Parathyroid adenoma (tissue), 2 donors: ENCODE results near the gene MMP17.
"Not testable (repeated sequence)": the region's sequence is repeated elsewhere in the genome, so short reads cannot be mapped to it uniquely, and the experiment has no call there.

Experiments used
- H2AFZ ChIP-seq: fragments of 300-600 bp; sonication (generic); one replicate; pipeline ENCODE4 v1.7.0; 2017; ENCODE audit warnings: antibody characterized with exemption, mild to moderate bottlenecking
- H3K27ac ChIP-seq: fragments of 300-600 bp; sonication (generic); one replicate; pipeline ENCODE4 v1.7.0; 2017
- H3K27me3 ChIP-seq: fragments of 300-600 bp; sonication (generic); one replicate; pipeline ENCODE4 v1.7.0; 2017; ENCODE audit warnings: low read length; ENCODE audit not compliant: control insufficient read depth, insufficient read depth
- H3K36me3 ChIP-seq: fragments of 300-600 bp; sonication (generic); one replicate; pipeline ENCODE4 v1.7.0; 2017; ENCODE audit warnings: low read length; ENCODE audit not compliant: control insufficient read depth, insufficient read depth
- H3K4me1 ChIP-seq: fragments of 300-600 bp; sonication (generic); one replicate; pipeline ENCODE4 v1.7.0; 2017; ENCODE audit warnings: control low read depth
- H3K4me2 ChIP-seq: fragments of 300-600 bp; sonication (generic); one replicate; pipeline ENCODE4 v1.7.0; 2017; ENCODE audit warnings: low read length
- H3K4me3 ChIP-seq: fragments of 300-600 bp; sonication (generic); one replicate; pipeline ENCODE4 v1.7.0; 2017; ENCODE audit warnings: low read depth, low read length
- H3K79me2 ChIP-seq: fragments of 300-600 bp; sonication (generic); one replicate; pipeline ENCODE4 v1.7.0; 2017; ENCODE audit warnings: control low read depth
- H3K9ac ChIP-seq: fragments of 300-600 bp; sonication (generic); one replicate; pipeline ENCODE4 v1.7.0; 2017; ENCODE audit warnings: mild to moderate bottlenecking
- H3K9me3 ChIP-seq: fragments of 300-600 bp; sonication (generic); one replicate; pipeline ENCODE4 v1.7.0; 2017; ENCODE audit warnings: low read length; ENCODE audit not compliant: control insufficient read depth
- CTCF ChIP-seq: fragments of 300-600 bp; sonication (generic); IDR thresholded peaks from one replicate; pipeline ENCODE4 v1.7.0; 2017; ENCODE audit warnings: antibody characterized with exemption, mild to moderate bottlenecking
- donor health status: primary hyperparathyroidism.

Gene MMP17

GRCh38 chr12:131885543-131886057 lies 57.4 kb downstream of the MMP17 start:
- Histone ChIP-seq H2AFZ (no peak overlapping the region), H3K27ac (no peak overlapping the region), H3K79me2 (no peaks in the 10 kb centered on the region), H3K4me2 (no peak overlapping the region), H3K4me1 (peaks cover 2% of the 10 kb centered on the region), H3K9me3 (no peaks in the 10 kb centered on the region), H3K27me3 (no peaks in the 10 kb centered on the region), H3K36me3 (no peaks in the 10 kb centered on the region), H3K9ac (no peak overlapping the region), H3K4me3 (no peak overlapping the region)
- TF ChIP-seq CTCF, result no peak

GRCh38 chr12:131891722-131892121 lies 63.5 kb downstream of the MMP17 start:
- H3K79me2 ChIP-seq, H3K27me3 ChIP-seq, H3K36me3 ChIP-seq, H3K9ac ChIP-seq, H3K4me2 ChIP-seq, H3K9me3 ChIP-seq, H3K27ac ChIP-seq, H3K4me3 ChIP-seq, H2AFZ ChIP-seq, H3K4me1 ChIP-seq: not testable (repeated sequence)

- TF ChIP-seq CTCF, result no peak
- peaks cover 9% of the 10 kb centered on the region for H3K79me2 ChIP-seq
- peaks cover 15% of the 10 kb centered on the region for H3K4me1 ChIP-seq
- no peak overlapping the region for H3K27ac ChIP-seq
- H3K36me3 ChIP-seq, result no peaks in the 10 kb centered on the region
- no peak overlapping the region for H3K4me2 ChIP-seq
- no peak overlapping the region for H3K4me3 ChIP-seq
- no peaks in the 10 kb centered on the region for H3K27me3 ChIP-seq
- H3K9ac ChIP-seq, result no peak overlapping the region
- no peaks in the 10 kb centered on the region for H3K9me3 ChIP-seq
- H2AFZ ChIP-seq, result no peak overlapping the region
These were observed 64.8 kb downstream of the MMP17 start for GRCh38 chr12:131892711-131893604.

GRCh38 chr12:131893605-131894312 lies 65.6 kb downstream of the MMP17 start:
- Histone ChIP-seq H2AFZ (no peak overlapping the region), H3K4me2 (no peak overlapping the region), H3K9me3 (no peaks in the 10 kb centered on the region), H3K27me3 (no peaks in the 10 kb centered on the region), H3K79me2 (peaks cover 14% of the 10 kb centered on the region), H3K9ac (no peak overlapping the region), H3K27ac (peak overlapping the region; percentile 29), H3K36me3 (no peaks in the 10 kb centered on the region), H3K4me3 (no peak overlapping the region), H3K4me1 (peaks cover 15% of the 10 kb centered on the region)
- no peak for TF ChIP-seq CTCF

GRCh38 chr12:131894313-131894860 lies 66.2 kb downstream of the MMP17 start, which contains the start of gene ULK1:
Gene ULK1, plus strand, starts transcription at chr12:131894622. Its CDS starts 380 bp downstream, at chr12:131895002.
- no peaks in the 10 kb centered on the region for H3K36me3 ChIP-seq
- no peaks in the 10 kb centered on the region for H3K27me3 ChIP-seq
- no peaks in the 10 kb centered on the region for H3K9me3 ChIP-seq
- peak within 1 kb of the TSS; percentile 82 for H2AFZ ChIP-seq
- H3K4me3 ChIP-seq, result peak within 1 kb of the TSS; percentile 57
- H3K4me2 ChIP-seq, result peak within 1 kb of the TSS; percentile 100
- TF ChIP-seq CTCF, result no peak
- peak within 1 kb of the TSS; percentile 83 for H3K9ac ChIP-seq
- H3K4me1 ChIP-seq, result peaks cover 13% of the 10 kb centered on the region
- peaks cover 17% of the 10 kb centered on the region for H3K79me2 ChIP-seq
- H3K27ac ChIP-seq, result peak within 1 kb of the TSS; percentile 99
